Measurements from ENCODE around the gene MCTP1.

GRCh38 chr5:95113489-95113888, 171.4 kb downstream of the MCTP1 start:
- TF ChIP-seq MAX (IDR thresholded peaks at IDR 0.05) (no peak), POLR2A (IDR thresholded peaks at IDR 0.05; ENCODE audit: borderline replicate concordance, extremely low read depth, insufficient read depth, insufficient read length) (no peak)

Measured in HCT116 (cell line).